Ammon's horn (tissue), 1 donor: ENCODE measurements around the gene CCDC12.

Experiments
- DNase-seq: peaks from one replicate; pipeline ENCODE4 v3.0.0-alpha.2; 2016; ENCODE audit warnings: low spot score

Gene CCDC12

GRCh38 chr3:46996689-46997452 is 20.3 kb upstream of the CCDC12 start:
- no peak for DNase-seq

GRCh38 chr3:46995901-46996562 is 19.5 kb upstream of the CCDC12 start:
- no peak for DNase-seq

GRCh38 chr3:46994801-46995731 is 18.5 kb upstream of the CCDC12 start:
- no peak for DNase-seq

GRCh38 chr3:46993986-46994385 is 17.4 kb upstream of the CCDC12 start:
- no peak for DNase-seq

DNA sequence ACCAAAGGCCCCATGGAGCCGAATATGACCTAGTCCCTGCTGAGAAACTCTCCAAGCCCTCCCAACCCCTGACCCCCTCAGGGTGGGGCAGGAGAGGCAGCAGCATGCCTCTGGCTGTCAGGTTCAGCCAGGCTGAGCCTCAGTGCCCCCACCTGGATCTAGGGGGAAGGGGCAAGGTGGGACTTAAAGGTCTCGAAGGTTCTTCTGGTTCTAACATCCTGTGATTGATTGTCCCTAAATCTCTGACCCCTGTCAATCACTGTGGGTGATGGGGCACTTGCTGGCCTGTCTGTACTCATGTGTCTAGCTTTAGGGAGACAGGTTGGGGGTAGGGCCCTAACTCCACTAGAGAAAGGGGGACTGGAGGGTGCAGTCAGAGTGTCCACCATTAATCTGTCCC is 16.7 kb upstream of the CCDC12 start:
- no peak for DNase-seq

DNA sequence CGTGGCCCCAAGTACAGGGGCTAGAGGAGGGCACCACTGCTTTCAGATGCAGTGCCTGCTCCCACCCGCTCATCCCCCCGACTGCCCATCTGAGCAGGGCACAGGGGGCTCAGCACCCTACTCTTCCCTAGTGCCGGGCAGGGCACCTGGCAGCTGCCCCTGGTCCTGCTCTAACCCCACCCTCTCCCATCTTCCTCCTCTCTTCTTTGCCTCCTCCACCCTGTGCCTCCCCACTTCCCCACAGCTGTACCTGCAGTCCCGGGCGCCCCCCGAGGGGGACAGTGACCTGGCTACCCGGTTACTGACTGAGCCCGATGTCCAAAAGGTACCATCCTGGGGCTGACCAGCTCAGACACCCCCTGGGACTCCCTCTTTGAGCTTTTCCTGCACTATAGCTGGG is 15.7 kb upstream of the CCDC12 start:
- DNase-seq, result no peak

DNA sequence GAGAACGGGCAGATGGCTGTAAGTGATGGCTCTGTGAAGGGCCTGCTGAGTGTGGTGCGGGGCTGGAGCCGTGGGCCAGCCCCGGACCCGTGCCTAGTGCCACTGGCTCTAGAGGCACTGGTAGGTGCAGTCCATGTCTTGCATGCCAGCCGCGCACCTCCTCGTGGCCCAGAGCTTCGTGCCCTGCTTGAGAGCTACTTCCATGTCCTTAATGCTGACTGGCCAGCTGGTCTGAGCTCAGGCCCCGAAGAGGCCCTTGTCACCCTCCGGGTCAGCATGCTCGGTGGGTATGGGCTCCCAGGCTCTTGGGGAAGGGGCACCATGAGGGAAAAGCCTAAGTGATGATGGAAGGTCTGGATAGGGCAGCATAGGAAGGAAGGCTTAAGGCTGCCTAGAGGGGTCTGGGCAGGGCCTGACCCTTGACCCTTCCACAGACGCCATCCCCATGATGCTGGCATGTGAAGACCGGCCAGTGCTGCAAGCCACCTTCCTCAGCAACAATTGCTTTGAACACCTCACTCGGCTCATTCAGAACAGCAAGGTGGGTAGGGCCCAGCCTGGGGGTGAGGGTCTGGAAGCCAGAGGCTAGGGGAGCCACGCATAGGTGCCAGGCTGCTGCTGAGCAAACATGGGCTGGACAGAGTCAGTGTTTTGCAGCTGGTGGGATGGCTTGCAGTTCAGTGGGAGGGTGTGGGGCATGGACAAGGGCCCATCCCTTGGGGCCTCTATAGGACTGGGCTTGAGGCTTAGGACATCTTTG is 15.0 kb upstream of the CCDC12 start:
- no peak for DNase-seq

DNA sequence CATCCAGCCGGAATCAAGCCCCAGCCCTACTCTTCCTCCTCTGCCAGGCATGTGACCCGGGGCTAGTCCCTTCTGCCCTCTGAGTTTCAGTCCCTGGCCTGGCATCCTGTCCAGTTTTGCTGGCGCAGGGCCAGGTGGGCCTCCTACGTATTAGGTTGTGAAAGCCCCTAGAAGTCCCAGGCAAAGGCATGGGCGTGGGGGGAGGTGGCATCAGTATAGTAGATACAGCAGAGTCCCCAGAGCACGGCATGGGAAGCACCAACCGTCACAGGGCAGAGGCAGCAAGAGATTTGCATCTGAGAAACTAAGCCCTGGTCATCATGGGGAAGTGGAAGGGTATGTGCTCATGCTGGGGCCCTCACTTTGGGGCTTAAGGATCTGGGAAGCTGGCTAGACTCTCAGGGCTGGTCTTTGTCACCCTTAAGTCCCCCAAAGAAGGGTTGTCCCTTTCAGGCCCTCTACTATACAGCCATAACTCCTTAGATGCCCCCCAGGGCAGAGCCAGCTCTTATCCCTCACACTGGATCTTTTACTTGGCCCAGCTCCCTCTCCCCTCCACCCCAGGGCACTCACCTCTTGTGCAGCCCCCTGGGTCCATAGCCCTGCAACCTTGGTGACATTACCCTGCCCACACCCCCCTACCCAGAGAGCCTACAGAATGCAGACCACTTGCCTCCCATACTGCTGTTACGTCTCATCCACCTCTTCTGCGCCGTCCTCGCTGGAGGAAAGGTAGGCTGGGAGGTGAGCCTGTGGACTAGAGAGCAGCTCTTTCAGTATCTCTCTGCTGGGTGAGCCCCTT is 14.2 kb upstream of the CCDC12 start:
- peak; percentile 43 for DNase-seq

- DNase-seq, result no peak
Measured at GRCh38 chr3:46989146-46989810, 12.7 kb upstream of the CCDC12 start.

- DNase-seq, result no peak
Measured at GRCh38 chr3:46988616-46989015, 12.1 kb upstream of the CCDC12 start.

DNA sequence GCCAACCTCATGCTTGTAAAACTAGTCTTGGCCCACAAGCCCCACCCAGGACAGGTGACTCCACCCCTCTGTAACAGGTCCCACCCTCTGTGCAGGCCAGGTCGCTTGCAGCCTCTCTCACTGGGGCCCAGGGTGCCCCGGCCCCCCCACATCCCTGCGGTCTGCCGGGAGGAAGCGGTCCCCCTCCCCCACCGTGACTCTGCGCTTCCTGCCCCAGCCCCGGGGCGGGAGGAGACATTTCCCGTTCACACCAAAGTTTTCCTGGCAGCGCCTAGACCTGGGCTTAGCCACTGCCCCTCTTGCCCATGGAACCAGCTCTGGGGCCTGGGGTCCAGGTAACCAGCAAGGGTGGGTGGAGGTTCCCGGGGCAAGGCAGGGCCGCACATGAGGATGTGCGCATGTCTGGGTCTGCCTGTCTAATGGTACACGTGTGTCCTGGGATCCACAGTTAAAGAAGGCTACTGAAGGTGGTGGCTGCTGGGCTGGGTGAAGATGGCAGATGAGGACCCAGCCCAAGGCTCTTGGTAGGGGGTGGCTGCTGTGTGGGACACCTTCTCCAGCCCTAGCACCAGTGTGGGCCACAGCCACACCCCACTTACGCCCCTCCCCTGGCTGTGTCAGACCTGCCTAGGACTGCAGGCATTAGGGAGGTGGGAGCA is 11.3 kb upstream of the CCDC12 start:
- DNase-seq, result no peak

DNA sequence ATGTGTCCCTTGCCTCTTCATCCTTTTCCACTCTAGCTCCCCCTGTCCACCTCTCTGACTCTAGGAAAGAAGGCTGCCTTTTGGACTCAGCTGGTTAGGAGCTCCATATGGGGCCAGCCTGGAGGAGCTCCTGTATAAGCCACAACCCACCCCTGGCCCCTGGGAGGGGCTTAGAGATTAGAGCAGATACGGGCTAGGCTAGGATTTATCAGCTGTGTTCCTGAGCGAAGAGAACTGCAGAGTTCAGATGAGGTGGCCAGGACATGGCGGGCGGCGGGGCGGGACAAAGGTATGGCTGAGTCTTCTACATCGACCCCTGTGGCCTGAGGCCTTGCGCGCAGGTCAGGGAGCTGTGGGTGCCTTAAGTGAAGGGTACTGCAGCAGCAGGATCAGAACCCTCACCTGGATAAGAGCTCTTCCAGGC is 10.8 kb upstream of the CCDC12 start:
- no peak for DNase-seq

GRCh38 chr3:46986782-46987310 is 10.3 kb upstream of the CCDC12 start:
- no peak for DNase-seq

DNA sequence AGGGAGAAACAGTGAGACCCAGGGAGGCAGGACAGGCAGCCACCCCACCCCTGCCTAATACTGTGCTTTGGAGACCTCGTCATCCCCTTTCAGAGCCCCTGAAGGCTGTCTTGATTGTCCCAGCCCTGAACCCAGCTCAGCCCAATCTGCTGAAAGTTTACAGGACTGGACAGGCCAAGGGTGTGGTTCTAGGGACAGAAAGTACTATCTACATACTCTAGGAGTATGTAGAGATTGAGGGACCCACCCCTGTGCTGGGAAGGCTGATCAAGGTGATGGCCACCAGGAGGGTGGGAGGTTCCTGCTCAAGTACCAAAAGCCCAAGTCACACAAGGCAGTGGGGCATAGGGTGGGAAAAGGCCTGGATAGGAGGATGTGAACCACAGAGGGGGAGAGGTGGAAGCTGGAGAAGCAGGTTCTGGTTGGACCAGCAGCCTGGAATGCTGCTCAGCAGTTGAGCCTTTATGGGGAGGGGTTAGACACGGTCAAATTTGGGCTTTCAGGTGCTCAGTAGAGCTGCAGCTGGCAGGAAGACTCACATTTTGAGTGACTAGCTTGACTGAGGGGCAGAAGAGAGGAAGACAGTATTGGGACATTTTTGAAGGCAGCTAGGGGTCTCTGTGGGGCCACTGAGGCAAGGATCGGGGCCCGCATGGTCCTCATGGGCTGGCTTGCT is 9.6 kb upstream of the CCDC12 start:
- DNase-seq, result no peak

- no peak for DNase-seq
Measured at GRCh38 chr3:46985588-46985987, 9.0 kb upstream of the CCDC12 start.

DNA sequence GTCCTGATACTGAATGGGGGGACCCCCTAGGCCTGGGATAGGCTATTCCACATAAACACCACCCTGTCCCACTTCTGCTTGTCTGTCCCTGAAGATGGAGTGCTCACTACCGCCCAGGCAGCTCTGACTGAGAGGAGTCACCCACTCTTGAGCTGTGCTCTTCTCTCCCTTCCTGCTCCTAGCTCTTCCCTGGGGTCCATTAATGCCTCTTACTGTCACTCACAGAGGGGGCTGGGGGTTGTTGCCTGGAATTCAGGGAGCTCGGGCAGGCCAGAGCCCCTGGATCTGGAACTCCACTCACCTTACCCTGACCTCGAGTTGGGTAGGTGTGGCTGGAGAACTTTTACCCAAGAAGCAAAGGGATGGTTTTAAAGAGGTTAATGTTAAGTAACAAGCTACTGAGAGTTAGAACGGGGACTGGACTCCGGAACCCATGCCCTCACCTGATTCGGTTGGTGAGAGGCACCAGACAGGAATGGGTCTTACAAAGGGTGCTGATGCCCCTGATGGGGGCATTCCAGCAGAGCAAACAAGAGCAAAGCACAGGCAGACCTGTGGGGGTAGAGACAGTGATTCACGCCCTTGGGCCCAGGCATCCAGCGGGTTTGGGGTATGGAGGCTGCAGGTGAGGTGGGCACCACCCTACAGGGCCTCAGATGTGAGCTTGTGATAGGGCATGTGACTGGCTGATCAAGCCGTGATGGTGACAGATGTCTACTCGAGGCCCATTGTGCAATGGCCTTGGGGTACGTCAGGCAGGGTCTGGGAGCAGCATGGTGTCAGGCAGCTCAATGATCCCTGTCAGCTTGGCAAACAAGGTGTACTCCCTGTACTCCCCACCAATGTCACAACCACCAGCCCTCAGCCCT is 8.3 kb upstream of the CCDC12 start:
- DNase-seq, result no peak

DNA sequence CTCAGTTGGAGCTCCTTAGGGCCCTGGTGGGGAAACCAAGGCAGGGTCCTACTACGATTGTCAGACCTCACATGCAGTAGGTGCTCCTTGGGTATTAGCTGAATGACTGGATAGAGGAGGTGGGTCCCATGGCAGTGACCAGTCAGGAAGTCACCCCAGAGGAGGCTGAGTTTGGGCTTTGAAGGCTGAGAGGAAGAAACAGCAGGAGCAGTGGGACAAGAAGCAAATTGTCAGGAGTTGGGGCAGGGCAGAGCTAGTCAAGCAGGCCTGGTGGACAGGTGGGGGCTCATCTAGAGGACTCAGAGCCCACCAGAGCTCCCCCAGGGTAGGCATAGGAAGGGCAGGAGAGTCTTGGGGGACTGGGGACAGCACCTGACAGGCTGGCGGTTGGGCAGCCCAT is 6.0 kb upstream of the CCDC12 start:
- DNase-seq, result no peak

- no peak for DNase-seq
Measured at GRCh38 chr3:46981932-46982471, 5.5 kb upstream of the CCDC12 start.
